K562 (cell line): Measurements from ENCODE around the gene HINT2. TPM values are rescaled to one million over a fixed set of nuclear protein-coding genes. Genes with fewer than 3 reads are reported as not detected.

ENCODE experiments used
- ATAC-seq: fragments of 200-7000 bp; cut with Tn5 transposase; 3 replicates; pipeline ENCODE4 v1.9.1; 2020; ENCODE audit warnings: moderate library complexity
- BruUV-seq: library from RNA; stranded (reverse); fragments of 400-500 nt; replicated peaks from 2 replicates; lab custom pipeline; 2021; lab: Mats Ljungman, UMichigan
- CTCF ChIA-PET: fragments of 300-600 bp; formaldehyde crosslinking; extraction: SDS; loops from one replicate; lab custom pipeline; 2021; ENCODE audit warnings: low intra/inter-chr PET ratio; lab: Yijun Ruan, JAX
- POLR2A ChIA-PET: fragments of 300-600, 350-650 bp; sonication (Branson Sonifier 250); formaldehyde crosslinking; extraction: SDS; loops from one replicate; lab custom pipeline; 2021; ENCODE audit warnings: antibody characterized with exemption, inconsistent platforms; lab: Yijun Ruan, JAX
- DNase-seq, 4 experiments: peaks; one replicate each; pipeline versions ENCODE4 v3.0.0 to v3.0.0-alpha.2; 2011 to 2018; ENCODE audit warnings: low spot score in 3 of 4, mixed read lengths in 3 of 4; ENCODE audit errors: extremely low read depth in 1 of 4
- FAIRE-seq: peaks from 2 replicates; lab custom pipeline; 2011; peaks lifted over from hg19 to GRCh38; lab: Jason Lieb, UNC
- H2AFZ ChIP-seq: 2 replicates; pipeline ENCODE4 v1.6.0; 2011; ENCODE audit warnings: low read depth, low read length, control low read depth, inconsistent platforms
- H3K27ac ChIP-seq: fragments of 200-600 bp; 3 replicates; pipeline ENCODE4 v1.8.0; 2011; ENCODE audit warnings: low read depth, mild to moderate bottlenecking, control low read depth, inconsistent platforms, low read length, moderate library complexity, mixed read lengths; ENCODE audit errors: extremely low read depth
- H3K27me3 ChIP-seq, 2 experiments: fragments of 300-600 bp in 1 of 2; 2 replicates in 1 of 2; 3 replicates in 1 of 2; pipeline versions ENCODE4 v1.6.0 to v1.8.0; 2011; ENCODE audit warnings: inconsistent platforms in 2 of 2, low read length in 2 of 2, mild to moderate bottlenecking in 1 of 2, mixed read lengths in 1 of 2, moderate library complexity in 1 of 2; ENCODE audit not compliant: control insufficient read depth in 2 of 2, insufficient read depth in 2 of 2
- H3K36me3 ChIP-seq: fragments of 300-600 bp; 3 replicates; pipeline ENCODE4 v1.8.0; 2011; ENCODE audit warnings: mild to moderate bottlenecking, low read length, inconsistent platforms; ENCODE audit not compliant: control insufficient read depth, insufficient read depth
- H3K4me1 ChIP-seq, 2 experiments: fragments of 200-600 bp in 1 of 2; replicated peaks in 1 of 2; 2 replicates in 1 of 2; 3 replicates in 1 of 2; pipeline versions ENCODE4 v1.5.1 to v1.8.0; 2011; ENCODE audit warnings: inconsistent platforms in 2 of 2, low read length in 2 of 2, mild to moderate bottlenecking in 1 of 2, mixed read lengths in 1 of 2, moderate library complexity in 1 of 2; ENCODE audit not compliant: control insufficient read depth in 2 of 2, insufficient read depth in 2 of 2
- H3K4me2 ChIP-seq: 2 replicates; pipeline ENCODE4 v1.6.1; 2011; ENCODE audit warnings: low read length, control low read depth, inconsistent platforms, mixed read lengths; ENCODE audit not compliant: insufficient read depth
- H3K4me3 ChIP-seq: fragments of 200-600 bp; sonication (generic), shearing (Covaris generic); 2 replicates; pipeline ENCODE4 v1.5.1; 2016; ENCODE audit warnings: control low read depth, inconsistent platforms
- H3K79me2 ChIP-seq: fragments of 200-600 bp; 3 replicates; pipeline ENCODE4 v1.8.0; 2011; ENCODE audit warnings: low read length, inconsistent platforms; ENCODE audit not compliant: control insufficient read depth, insufficient read depth
- H3K9ac ChIP-seq, 2 experiments: 2 replicates each; pipeline versions ENCODE4 v1.6.0 to v1.6.1; 2011; ENCODE audit warnings: low read depth in 2 of 2, low read length in 2 of 2, control low read depth in 1 of 2, inconsistent platforms in 1 of 2, mild to moderate bottlenecking in 1 of 2, mixed read lengths in 1 of 2; ENCODE audit not compliant: insufficient read depth in 1 of 2
- H3K9me1 ChIP-seq: one replicate; pipeline ENCODE4 v1.6.0; 2011; ENCODE audit warnings: inconsistent platforms, mild to moderate bottlenecking, low read length, moderate library complexity; ENCODE audit not compliant: control insufficient read depth, insufficient read depth
- H3K9me3 ChIP-seq: replicated peaks from 2 replicates; pipeline ENCODE4 v1.5.1; 2011; ENCODE audit warnings: low read depth, low read length, inconsistent platforms; ENCODE audit not compliant: control insufficient read depth, insufficient read depth
- H4K20me1 ChIP-seq: replicated peaks from 2 replicates; pipeline ENCODE4 v1.6.1; 2011; ENCODE audit warnings: low read length, inconsistent platforms, mixed read lengths; ENCODE audit not compliant: control insufficient read depth, insufficient read depth
- C11orf30 ChIP-seq: fragments of 450-650 bp; IDR thresholded peaks from 2 replicates; pipeline ENCODE4 v1.6.1; 2016; ENCODE audit warnings: low read depth, mild to moderate bottlenecking
- CTCFL ChIP-seq: IDR thresholded peaks from 2 replicates; pipeline ENCODE4 v1.6.1; 2011; ENCODE audit warnings: borderline replicate concordance, low read depth, mild to moderate bottlenecking, moderate library complexity, low read length; ENCODE audit not compliant: insufficient read depth, poor library complexity, severe bottlenecking
- E2F5 ChIP-seq: sonication (generic); formaldehyde crosslinking; IDR thresholded peaks from 2 replicates; pipeline ENCODE4 v1.8.0; 2022; ENCODE audit warnings: mild to moderate bottlenecking, missing genetic modification reagents
- ETV1 ChIP-seq: fragments of 450-650 bp; conservative IDR thresholded peaks from 2 replicates; pipeline ENCODE4 v1.6.1; 2016; ENCODE audit warnings: missing genetic modification characterization, control low read depth, low read depth, missing compliant biosample characterization
- EZH2 ChIP-seq: IDR thresholded peaks from 2 replicates; pipeline ENCODE4 v1.6.1; 2012; ENCODE audit warnings: low read depth, mild to moderate bottlenecking, inconsistent platforms, low read length, borderline replicate concordance
- FOXM1 ChIP-seq, 2 experiments: fragments of 450-650 bp in 1 of 2; sonication (generic) in 1 of 2; formaldehyde crosslinking in 1 of 2; IDR thresholded peaks; 2 replicates each; pipeline versions ENCODE4 v1.6.1 to v1.9.0; 2017 to 2022; ENCODE audit warnings: low read depth in 2 of 2, mild to moderate bottlenecking in 2 of 2, missing genetic modification reagents in 1 of 2, moderate library complexity in 1 of 2
- MAZ ChIP-seq, 2 experiments: fragments of 450-650 bp in 1 of 2; sonication (generic) in 1 of 2; formaldehyde crosslinking; IDR thresholded peaks in 1 of 2; conservative IDR thresholded peaks in 1 of 2; 2 replicates each; pipeline versions ENCODE4 v1.4.0 to v1.5.0; 2020; ENCODE audit warnings: mild to moderate bottlenecking in 1 of 2, missing genetic modification reagents in 1 of 2
- NFE2 ChIP-seq: IDR thresholded peaks from 2 replicates; pipeline ENCODE4 v1.6.1; 2014; ENCODE audit warnings: antibody characterized with exemption, low read depth
- RAD21 ChIP-seq, 2 experiments: fragments of 250-450 bp in 1 of 2; fragments of 450-650 bp in 1 of 2; sonication (Bioruptor Pico) in 1 of 2; formaldehyde crosslinking in 1 of 2; IDR thresholded peaks in 1 of 2; conservative IDR thresholded peaks in 1 of 2; 2 replicates each; pipeline versions ENCODE4 v1.4.0 to v1.8.0; 2020 to 2022; ENCODE audit warnings: mild to moderate bottlenecking in 2 of 2, moderate library complexity in 1 of 2
- RCOR1 ChIP-seq, 2 experiments: IDR thresholded peaks; 2 replicates each; pipeline ENCODE4 v1.6.1; 2012; ENCODE audit warnings: low read depth in 2 of 2, low read length in 2 of 2, borderline replicate concordance in 1 of 2, improper control_type of control experiment in 1 of 2
- RUNX1 ChIP-seq: sonication (generic); IDR thresholded peaks from 2 replicates; pipeline ENCODE4 v1.6.1; 2016; ENCODE audit warnings: antibody characterized with exemption, low read depth
- SNRNP70 ChIP-seq: fragments of 200-400 bp; formaldehyde crosslinking; optimal IDR thresholded peaks from 2 replicates; pipeline ENCODE3; 2017; ENCODE audit warnings: low read depth, low read length
- ZNF316 ChIP-seq: fragments of 450-650 bp; IDR thresholded peaks from 2 replicates; pipeline ENCODE4 v1.6.1; 2016
- ZNF384 ChIP-seq: IDR thresholded peaks from 2 replicates; pipeline ENCODE4 v1.6.1; 2012; ENCODE audit warnings: low read depth, low read length, improper control_type of control experiment
- ZNF512 ChIP-seq: IDR thresholded peaks from 2 replicates; pipeline ENCODE4 v1.6.1; 2016; ENCODE audit warnings: missing genetic modification characterization, missing compliant biosample characterization
- ZNF668 ChIP-seq: fragments of 250-450 bp; sonication (Bioruptor Pico); IDR thresholded peaks from 2 replicates; pipeline ENCODE4 v1.8.0; 2022; ENCODE audit warnings: mild to moderate bottlenecking, inconsistent platforms
- whole genome bisulfite sequencing: fragments of 100-300 bp; shearing (Covaris generic); methylation state at CpG from one replicate; pipeline ENCODE4 v1.1.6; 2016; ENCODE audit warnings: low coverage, mixed read lengths; ENCODE audit not compliant: insufficient coverage; ENCODE audit errors: missing lambda C conversion rate; 5-methylcytosine and 5-hydroxymethylcytosine counted together
- in situ Hi-C: fragments of 300-500 bp; cut with MboI; formaldehyde crosslinking; loops from 4 replicates; pipeline ENCODE4 v1.15.0; 2018; ENCODE audit warnings: inconsistent platforms, mixed read lengths
- intact Hi-C: fragments of 100-400 bp; cut with micrococcal nuclease; formaldehyde crosslinking; loops from 2 replicates; pipeline ENCODE4 v1.14.2; 2022
- polyA plus RNA-seq, 8 experiments: library from polyadenylated mRNA; depleted of rRNA in 4 of 8; stranded (reverse) in 5 of 8; unstranded in 3 of 8; fragments of >200 nt; fragmentation: Nextera tagmentation in 2 of 8; fragmentation: Illumina TruSeq in 1 of 8; extraction: Ambion mirVana in 2 of 8; extraction: Trizol in 1 of 8; gene quantifications; 2 replicates each; pipeline versions ENCODE4 v1.2.1 to v1.2.3, GENCODE V29; 2011 to 2014; ENCODE audit warnings: inconsistent platforms in 1 of 8, missing spikeins in 1 of 8
- total RNA-seq, 7 experiments: library from RNA; depleted of rRNA in 6 of 7; stranded (reverse); fragments of >200 nt in 6 of 7; fragmentation: Illumina TruSeq in 2 of 7; extraction: Trizol in 2 of 7; gene quantifications; 2 replicates each; pipeline versions ENCODE4 v1.2.1 to v1.2.3, GENCODE V29; 2011 to 2021; ENCODE audit warnings: low replicate concordance in 1 of 7

The HINT2 gene
- total and polyA plus RNA-seq, 9 of the 15 experiments (the other 6 are each of a cell fraction or from before 2014, with no cell fraction given) = 5.6 to 44.1 (median 27.9) TPM

GRCh38 chr9:35778496-35778895 lies 36.3 kb downstream of the HINT2 start (continued):
- TF ChIP-seq CTCFL = no peak
- no peak for TF ChIP-seq ZNF668 (CRISPR knock-in tag)
- TF ChIP-seq NFE2 = no peak

GRCh38 chr9:35776018-35776417 lies 38.8 kb downstream of the HINT2 start:
- DNase-seq (peak in 2 of 4 experiments; percentile 8 to 20), FAIRE-seq (no peak), ATAC-seq (peak; percentile 51; the same call in 2 of the 3 replicates)
- no peaks in the 10 kb centered on the region for H3K9me1 ChIP-seq
- H2AFZ ChIP-seq = no peak overlapping the region
- 0 out of 3 replicates have a peak, but pooled peaks cover 4% of the 10 kb centered on the region for H3K36me3 ChIP-seq
- H3K4me3 ChIP-seq = no peak overlapping the region
- H3K9me3 ChIP-seq = no peaks in the 10 kb centered on the region
- H3K4me2 ChIP-seq = no peak overlapping the region; the same call in 1 of the 2 replicates
- 38% methylated on average over 3 of the region's 4 CpGs for WGBS
- in situ Hi-C loops = no loop called here
- no peaks in the 10 kb centered on the region for H4K20me1 ChIP-seq
- POLR2A ChIA-PET = interaction anchor here (0.9 kb wide), 1 partner anchor 9 kb away, joined by 3 read pairs; no protein-coding TSS in a partner anchor
- H3K79me2 ChIP-seq = peaks cover 3% of the 10 kb centered on the region; the same call in 2 of the 3 replicates
- CTCF ChIA-PET = interaction anchor here (0.6 kb wide), 1 partner anchor 419 kb away, joined by 6 read pairs; no protein-coding TSS in a partner anchor
- H3K27me3 ChIP-seq = no peaks in the 10 kb centered on the region
- H3K9ac ChIP-seq = no peak overlapping the region
- no TSS peak for BruUV-seq
- H3K27ac ChIP-seq = peak overlapping the region; percentile 73; the same call in 1 of the 3 replicates
- intact Hi-C loops = loop anchor here (5.0 kb wide), 1 partner anchor 39 kb away; no protein-coding TSS in a partner anchor
- H3K4me1 ChIP-seq = peaks cover 6 to 21% of the 10 kb centered on the region in 2 experiments; a peak in 4 of 5 replicates
- TF ChIP-seq ZNF384 (peak; percentile 32; the same call in 1 of the 2 replicates), ETV1 (tag) (no peak), FOXM1 (IDR thresholded peaks at IDR 0.05; ENCODE audit: low read depth) (no peak), FOXM1 (CRISPR knock-in tag; IDR thresholded peaks at IDR 0.05; ENCODE audit: low read depth) (no peak), C11orf30 (peak; percentile 40; the same call in 1 of the 2 replicates), MAZ (CRISPR knock-in tag; conservative IDR thresholded peaks at IDR 0.05 in 1 of 2, IDR thresholded peaks at IDR 0.05 in 1 of 2) (no peak), RCOR1 (IDR thresholded peaks at IDR 0.05; ENCODE audit: borderline replicate concordance in 1 of 2, low read depth in 2 of 2, low read length in 2 of 2) (no peak), ZNF512 (tag) (no peak), ZNF316 (peak; percentile 13; the same call in 1 of the 2 replicates), EZH2 (no peak), SNRNP70 (no peak), E2F5 (CRISPR knock-in tag) (no peak), RUNX1 (no peak), RAD21 (CRISPR knock-in tag; conservative IDR thresholded peaks at IDR 0.05 in 1 of 2, IDR thresholded peaks at IDR 0.05 in 1 of 2) (no peak)
